Measurements from ENCODE around the gene THRB.
"Not testable (repeated sequence)": the region's sequence is repeated elsewhere in the genome, so short reads cannot be mapped to it uniquely, and the experiment has no call there.

The THRB gene

GRCh38 chr3:24136624-24137310 lies 357.9 kb downstream of the THRB start:
- DNase-seq: no peak

DNA sequence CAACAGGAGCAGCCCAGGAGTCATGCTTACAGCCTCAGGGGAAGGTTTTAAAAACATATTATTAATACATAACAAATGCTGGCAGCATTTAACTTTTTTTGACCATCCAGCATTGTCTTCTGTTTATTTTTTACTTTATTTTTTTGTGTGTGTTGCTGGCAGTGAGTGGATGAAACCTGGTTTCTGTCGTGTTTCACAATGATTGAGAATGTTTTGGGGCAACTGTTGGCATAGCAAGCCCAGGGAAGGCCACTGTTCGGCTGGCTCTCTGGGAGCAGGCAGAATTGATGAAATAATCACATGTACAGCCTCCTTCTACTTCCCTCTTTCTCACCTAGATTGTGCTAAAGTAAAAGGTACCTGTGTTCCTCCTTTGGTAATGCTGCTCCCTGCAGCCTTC lies 359.4 kb downstream of the THRB start:
- no peak for DNase-seq

DNA sequence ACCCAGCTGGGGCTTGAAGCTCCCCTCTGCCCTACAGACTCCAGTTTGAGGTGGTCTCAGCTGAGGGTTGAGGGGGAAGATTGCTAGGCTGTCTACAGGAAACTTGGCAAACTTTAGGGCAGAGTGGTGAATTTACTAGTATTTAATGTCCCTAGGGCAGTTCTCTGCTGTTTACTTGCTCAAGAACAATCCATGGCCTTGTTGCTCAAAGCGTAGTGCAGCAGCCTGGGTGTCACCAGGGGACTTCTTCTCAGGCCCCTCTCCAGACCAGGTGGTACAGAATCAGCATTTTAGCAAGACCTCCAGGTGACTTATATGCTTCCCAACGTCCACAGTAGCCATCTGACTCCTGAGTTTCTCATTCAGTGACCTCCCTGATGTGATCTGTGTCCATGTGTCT lies 360.7 kb downstream of the THRB start:
- no peak for DNase-seq

DNA sequence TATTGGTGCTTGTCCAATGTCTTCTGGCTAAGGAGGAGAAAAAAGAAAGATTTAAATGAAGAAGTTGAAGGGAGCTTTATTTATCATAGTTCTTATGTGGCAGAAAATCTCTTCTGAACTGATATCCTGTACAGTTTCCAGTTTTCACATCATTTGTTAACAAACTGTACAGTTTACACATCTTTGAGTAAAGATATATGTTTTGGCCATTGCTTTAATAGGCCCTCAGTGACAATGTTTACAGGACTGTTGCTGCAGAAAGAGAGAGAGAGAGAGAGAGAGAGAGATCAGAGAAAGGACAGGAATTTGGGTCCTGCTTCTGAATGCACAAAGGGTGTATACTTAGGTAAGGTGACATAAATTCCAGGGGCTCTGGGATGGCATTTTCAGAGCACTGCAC lies 361.2 kb downstream of the THRB start:
- DNase-seq: no peak

- DNase-seq: no peak
These were observed 365.1 kb downstream of the THRB start for GRCh38 chr3:24129549-24129948.

GRCh38 chr3:24128199-24129005 lies 366.2 kb downstream of the THRB start:
- no peak for DNase-seq

DNA sequence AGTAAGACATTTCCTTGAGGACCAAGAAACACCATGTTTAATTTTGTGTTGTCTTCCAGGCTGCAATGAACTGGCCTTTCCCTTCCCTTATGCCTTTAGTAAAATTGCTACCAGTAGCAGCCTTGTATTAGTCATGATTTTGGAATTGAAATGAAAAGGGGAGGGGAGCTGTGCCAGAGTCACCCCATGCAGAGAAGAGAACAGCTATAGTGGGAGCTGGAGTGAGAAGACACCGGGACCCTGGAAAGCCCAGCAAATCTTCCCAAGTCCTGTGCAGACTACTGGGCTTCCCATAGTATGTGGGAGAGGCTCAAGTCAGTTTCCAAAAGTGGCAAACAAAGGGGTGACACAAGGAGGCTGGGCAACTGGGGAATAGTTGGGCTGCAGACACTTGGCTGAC lies 371.1 kb downstream of the THRB start:
- no peak for DNase-seq

- no peak for DNase-seq
These were observed 374.2 kb downstream of the THRB start for GRCh38 chr3:24120434-24120833.

DNA sequence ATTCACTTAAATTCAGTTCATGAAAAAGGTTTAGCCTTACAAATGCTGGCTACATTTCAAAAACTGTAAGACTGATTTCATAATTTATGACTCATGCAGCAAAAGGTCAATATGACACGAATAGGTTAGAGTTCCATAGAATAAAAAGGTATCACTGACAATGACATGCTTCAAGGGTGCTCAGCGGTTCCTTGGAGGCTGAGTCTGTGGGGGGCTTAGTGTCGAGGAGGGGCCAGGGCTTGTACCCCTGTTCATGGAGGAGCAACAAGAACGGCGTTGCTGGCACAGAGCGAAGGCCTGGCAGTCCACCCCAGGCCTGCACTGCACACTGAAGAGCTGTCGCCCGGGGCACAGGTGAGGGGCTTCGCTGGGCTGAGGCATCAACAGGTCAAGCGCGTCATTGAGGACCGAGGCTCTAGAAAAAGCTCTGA lies 375.3 kb downstream of the THRB start:
- no peak for DNase-seq

GRCh38 chr3:24117508-24117907 lies 377.1 kb downstream of the THRB start:
- DNase-seq: no peak

- no peak for DNase-seq
These were observed 382.9 kb downstream of the THRB start for GRCh38 chr3:24111711-24112110.

- DNase-seq: no peak
These were observed 384.6 kb downstream of the THRB start for GRCh38 chr3:24110051-24110450.

- peak; percentile 21 for DNase-seq
These were observed 392.9 kb downstream of the THRB start for GRCh38 chr3:24101676-24102168.

- no peak for DNase-seq
These were observed 393.8 kb downstream of the THRB start for GRCh38 chr3:24100696-24101402.

DNA sequence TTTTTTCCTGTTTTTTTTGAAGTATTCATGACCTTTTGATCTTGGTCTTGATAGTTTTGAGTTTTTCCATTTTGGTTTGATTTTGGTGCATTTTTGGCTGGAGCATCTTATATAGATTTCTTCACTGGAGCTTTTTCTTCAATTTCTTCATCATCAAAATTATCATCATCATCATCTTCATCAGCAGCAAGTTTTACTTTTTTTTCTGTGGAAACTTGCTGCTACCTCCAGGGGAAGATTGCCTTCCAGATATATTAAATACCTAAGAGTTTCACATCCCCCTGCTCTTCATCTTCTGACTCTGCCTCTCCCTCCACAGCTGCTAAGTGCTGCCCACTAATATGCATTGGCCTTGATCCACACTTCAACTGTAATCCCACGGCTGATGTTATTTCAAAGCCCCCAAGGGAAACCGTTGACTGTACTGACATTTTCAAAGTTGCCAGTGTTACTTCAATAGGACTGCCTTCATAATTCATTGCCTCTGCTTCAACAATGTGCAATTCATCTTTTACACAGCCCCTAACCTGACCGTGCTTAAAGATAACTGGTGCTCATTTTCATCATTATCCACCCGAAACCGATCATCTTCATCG lies 397.9 kb downstream of the THRB start:
- no peak for DNase-seq

DNA sequence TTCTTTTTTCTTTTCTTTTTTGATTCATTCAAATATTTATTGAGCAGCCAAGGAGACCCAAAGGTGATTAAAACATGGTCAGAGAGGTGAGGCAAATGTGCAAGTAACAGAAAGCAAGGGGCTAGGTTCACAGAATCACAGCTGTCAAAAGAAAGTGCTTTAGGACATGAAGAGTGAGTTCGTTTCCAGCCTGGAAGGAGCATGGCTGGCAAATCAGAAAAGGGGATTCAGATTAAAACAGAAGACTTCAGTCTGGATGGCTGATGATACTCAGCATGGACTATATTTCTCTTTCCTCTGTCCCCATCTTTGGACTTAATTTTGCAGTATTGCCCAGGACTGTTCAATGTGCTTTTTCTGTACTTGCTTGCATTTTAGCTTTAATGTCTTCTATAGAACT lies 398.4 kb downstream of the THRB start:
- no peak for DNase-seq

DNA sequence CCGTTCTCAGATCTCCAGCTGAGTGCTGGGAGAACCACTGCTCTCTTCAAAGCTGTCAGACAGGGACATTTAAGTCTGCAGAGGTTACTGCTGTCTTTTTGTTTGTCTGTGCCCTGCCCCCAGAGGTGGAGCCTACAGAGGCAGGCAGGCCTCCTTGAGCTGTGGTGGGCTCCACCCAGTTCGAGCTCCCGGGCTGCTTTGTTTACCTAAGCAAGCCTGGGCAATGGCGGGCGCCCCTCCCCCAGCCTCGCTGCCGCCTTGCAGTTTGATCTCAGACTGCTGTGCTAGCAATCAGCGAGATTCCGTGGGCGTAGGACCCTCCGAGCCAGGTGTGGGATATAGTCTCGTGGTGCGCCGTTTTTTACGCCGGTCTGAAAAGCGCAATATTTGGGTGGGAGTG lies 399.8 kb downstream of the THRB start:
- not testable (repeated sequence) for DNase-seq

DNA sequence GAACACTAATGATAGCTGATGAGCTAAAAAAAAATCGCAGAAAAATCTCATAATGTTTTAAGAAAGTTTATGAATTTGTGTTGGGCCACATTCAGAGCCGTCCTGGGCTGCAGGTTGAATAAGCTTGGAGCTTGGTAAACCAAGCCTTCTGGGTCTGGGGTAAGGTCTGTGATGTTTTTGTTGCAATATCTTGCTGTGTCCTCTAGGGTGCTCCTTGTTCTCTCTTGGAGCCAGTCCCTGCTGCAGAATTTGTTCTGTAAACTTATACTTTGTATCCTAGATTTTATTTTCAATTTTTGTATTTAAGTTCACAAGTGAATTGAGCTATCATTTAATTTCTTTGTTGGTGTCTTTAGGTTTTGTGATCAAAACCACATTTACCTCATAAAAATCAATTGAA lies 405.9 kb downstream of the THRB start:
- DNase-seq: peak; percentile 23

- no peak for DNase-seq
These were observed 407.2 kb downstream of the THRB start for GRCh38 chr3:24087469-24087868.

- DNase-seq: no peak
These were observed 407.8 kb downstream of the THRB start for GRCh38 chr3:24086617-24087404.

DNA sequence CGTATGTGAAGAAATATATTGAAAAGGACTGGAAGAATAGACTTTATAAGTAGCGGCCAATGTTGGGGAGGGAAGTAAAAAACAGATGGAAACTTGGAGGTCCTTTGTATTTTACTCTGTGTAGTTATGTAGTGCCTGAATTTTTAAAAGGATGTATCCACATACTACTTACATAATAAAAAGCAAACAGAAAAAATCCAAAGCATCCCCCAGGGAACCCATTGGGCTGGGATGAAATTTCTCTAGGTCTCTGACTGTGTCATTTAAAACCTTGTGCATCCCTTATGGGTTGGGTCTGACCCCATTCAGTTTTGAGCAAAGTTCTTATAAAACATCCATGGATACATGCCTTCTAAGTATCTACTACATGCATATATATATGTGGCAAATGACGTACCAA lies 408.4 kb downstream of the THRB start:
- no peak for DNase-seq

GRCh38 chr3:24072193-24072592 lies 422.5 kb downstream of the THRB start:
- no peak for DNase-seq
